Heart left ventricle (tissue), 13 donors: ENCODE measurements around the gene MVK.
"Not testable (repeated sequence)": the region's sequence is repeated elsewhere in the genome, so short reads cannot be mapped to it uniquely, and the experiment has no call there.

Experiments
- CTCF ChIP-seq, 12 donors: fragments of 200-600 bp; sonication (generic) in 4 of 12; IDR thresholded peaks; one replicate each; pipeline versions ENCODE4 v1.5.0 to v1.8.0; 2018 to 2022; ENCODE audit warnings: antibody characterized with exemption in 12 of 12, mild to moderate bottlenecking in 5 of 12
- POLR2A ChIP-seq, 2 donors: fragments of 450-650 bp; IDR thresholded peaks; one replicate each; pipeline ENCODE4 v1.6.1; 2017; ENCODE audit warnings: antibody characterized with exemption in 2 of 2, mild to moderate bottlenecking in 2 of 2, moderate library complexity in 2 of 2
- donor health status: ischemic (EF 13 %, LVEDD 7.1; RV severe dilation, severe dysfunction).
- donor health status: DM: no; HTN: yes; CAD: no.
- donor health status: DM: no; HTN: no; CAD: no.
- donor health status: ischemic (EF 25% LVEDD 6.9; RV normal size, moderate dysfunction).
- donor health status: ischemic (EF 25% LVEDD 5.7; RV mildly dilated, moderate dysfunction).
- donor health status: ischemic (EF 35%, LVEDD 5.7; RV mildly dilated, moderate dysfunction).
- donor health status: nonischemic (EF 11% LVEDD 7.7; RV severe dilation, severe dysfunction).
- donor health status: DM: yes; HTN: yes; CAD: no.
- donor health status: PGD.
- donor health status: ischemic (EF 29% LVEDD 5.4; RV normal size, mild dysfunction).
- donor health status: nonischemic (EF 23%, LVEDD 6.1; RV moderate dilation, normal function).

- not testable (repeated sequence) for TF ChIP-seq POLR2A, CTCF (IDR thresholded peaks at IDR 0.05)
These were observed 28.5 kb downstream of the MVK start for GRCh38 chr12:109602132-109602531.
